A549 treated with RU486 at 1 μM for 4 hours (cell line): Measurements from ENCODE around the gene FGF8. TPM values are rescaled to one million over a fixed set of nuclear protein-coding genes. Genes with fewer than 3 reads are reported as not detected.

Source experiments
- total RNA-seq: library from RNA; stranded (reverse); fragments of 200-300 nt; extraction: Qiagen RNA extraction; gene quantifications from 5 replicates; pipeline ENCODE4 v1.2.3, GENCODE V29; 2022; ENCODE audit warnings: low read depth

FGF8 gene
- total RNA-seq, result 0.22 TPM in 1 of 5 replicates, not detected in the others

GRCh38 chr10:101775273-101776160 is at the start of gene FGF8:
Gene FGF8, minus strand, starts transcription at chr10:101776114. Its CDS starts 214 bp downstream, at chr10:101775900.

GRCh38 chr10:101818119-101818871 is 42.4 kb upstream of the FGF8 start, which contains the start of gene OGA:
Gene OGA, minus strand, starts transcription at chr10:101818444. Its CDS starts 422 bp downstream, at chr10:101818022.

GRCh38 chr10:101782811-101783735 is 7.2 kb upstream of the FGF8 start, which contains the start of gene NPM3:
Gene NPM3, minus strand, starts transcription at chr10:101783446. Its CDS starts 56 bp downstream, at chr10:101783390.

Other genes starting within 250 kb of the FGF8 start
- gene POLL, start 187.9 kb downstream of the FGF8 start, total RNA-seq, result 11.6 to 19.9 TPM (median 15.3 TPM) in 5 replicates
- 33.3 to 40.5 TPM (median 35.2 TPM) in 5 replicates for gene DPCD, start 187.8 kb downstream of the FGF8 start, total RNA-seq
- gene FBXW4, start 80.9 kb downstream of the FGF8 start, total RNA-seq, result 16.3 to 23.7 TPM (median 22.4 TPM) in 5 replicates
- gene NPM3, start 7.3 kb upstream of the FGF8 start, total RNA-seq, result 104 to 134 TPM (median 118 TPM) in 5 replicates
- gene OGA, start 42.3 kb upstream of the FGF8 start, total RNA-seq, result 54.8 to 76.3 TPM (median 67.3 TPM) in 5 replicates
- gene KCNIP2, start 67.7 kb upstream of the FGF8 start, total RNA-seq, result 0.54 to 1.2 TPM (median 0.73 TPM) in 5 replicates